Suprapubic skin (tissue), 3 donors: Measurements from ENCODE around the gene ITPRIPL1.

ENCODE experiments used
- POLR2A ChIP-seq, 2 donors: fragments of 450-650 bp; IDR thresholded peaks; one replicate each; pipeline ENCODE4 v1.6.1; 2017; ENCODE audit warnings: antibody characterized with exemption in 2 of 2, mild to moderate bottlenecking in 2 of 2, moderate library complexity in 2 of 2
- TF ChIP-seq, protein P1 (sequence below), 2 donors: fragments of 200-600 bp in 1 of 2; fragments of 450-650 bp in 1 of 2; sonication (generic) in 1 of 2; IDR thresholded peaks; one replicate each; pipeline ENCODE4 v1.5.1; 2016 to 2019; ENCODE audit warnings: antibody characterized with exemption in 2 of 2, mild to moderate bottlenecking in 1 of 2, moderate library complexity in 1 of 2

DNA sequence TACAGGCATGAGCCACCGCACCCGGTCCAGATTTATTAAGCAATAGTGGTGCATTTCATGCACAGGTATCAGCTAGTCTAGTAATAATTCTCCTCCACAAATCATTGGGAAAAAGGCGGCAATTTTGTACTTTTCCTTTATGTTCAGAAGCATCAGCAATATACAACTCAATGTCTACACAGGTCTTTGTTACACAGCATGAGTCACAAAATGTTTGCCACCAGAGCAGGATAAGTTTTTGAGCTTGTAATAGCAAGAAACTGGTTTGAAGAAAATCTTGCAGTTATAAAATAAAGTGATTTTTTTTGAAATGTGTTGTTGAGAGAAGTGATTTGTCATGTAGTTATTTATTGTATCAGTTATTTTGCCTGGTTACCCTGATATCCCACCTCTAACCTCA is 4.8 kb upstream of the ITPRIPL1 start:
- TF ChIP-seq, protein P1, sequence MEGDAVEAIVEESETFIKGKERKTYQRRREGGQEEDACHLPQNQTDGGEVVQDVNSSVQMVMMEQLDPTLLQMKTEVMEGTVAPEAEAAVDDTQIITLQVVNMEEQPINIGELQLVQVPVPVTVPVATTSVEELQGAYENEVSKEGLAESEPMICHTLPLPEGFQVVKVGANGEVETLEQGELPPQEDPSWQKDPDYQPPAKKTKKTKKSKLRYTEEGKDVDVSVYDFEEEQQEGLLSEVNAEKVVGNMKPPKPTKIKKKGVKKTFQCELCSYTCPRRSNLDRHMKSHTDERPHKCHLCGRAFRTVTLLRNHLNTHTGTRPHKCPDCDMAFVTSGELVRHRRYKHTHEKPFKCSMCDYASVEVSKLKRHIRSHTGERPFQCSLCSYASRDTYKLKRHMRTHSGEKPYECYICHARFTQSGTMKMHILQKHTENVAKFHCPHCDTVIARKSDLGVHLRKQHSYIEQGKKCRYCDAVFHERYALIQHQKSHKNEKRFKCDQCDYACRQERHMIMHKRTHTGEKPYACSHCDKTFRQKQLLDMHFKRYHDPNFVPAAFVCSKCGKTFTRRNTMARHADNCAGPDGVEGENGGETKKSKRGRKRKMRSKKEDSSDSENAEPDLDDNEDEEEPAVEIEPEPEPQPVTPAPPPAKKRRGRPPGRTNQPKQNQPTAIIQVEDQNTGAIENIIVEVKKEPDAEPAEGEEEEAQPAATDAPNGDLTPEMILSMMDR (IDR thresholded peaks at IDR 0.05): no peak
- no peak for TF ChIP-seq POLR2A (IDR thresholded peaks at IDR 0.05)
